Measurements from ENCODE around the gene NPLOC4. TPM values are rescaled to one million over a fixed set of nuclear protein-coding genes. Genes with fewer than 3 reads are reported as not detected.

Gene NPLOC4
- total and polyA plus RNA-seq, 4 donors: 30.1 to 98.0 (median 51.3) TPM

DNA sequence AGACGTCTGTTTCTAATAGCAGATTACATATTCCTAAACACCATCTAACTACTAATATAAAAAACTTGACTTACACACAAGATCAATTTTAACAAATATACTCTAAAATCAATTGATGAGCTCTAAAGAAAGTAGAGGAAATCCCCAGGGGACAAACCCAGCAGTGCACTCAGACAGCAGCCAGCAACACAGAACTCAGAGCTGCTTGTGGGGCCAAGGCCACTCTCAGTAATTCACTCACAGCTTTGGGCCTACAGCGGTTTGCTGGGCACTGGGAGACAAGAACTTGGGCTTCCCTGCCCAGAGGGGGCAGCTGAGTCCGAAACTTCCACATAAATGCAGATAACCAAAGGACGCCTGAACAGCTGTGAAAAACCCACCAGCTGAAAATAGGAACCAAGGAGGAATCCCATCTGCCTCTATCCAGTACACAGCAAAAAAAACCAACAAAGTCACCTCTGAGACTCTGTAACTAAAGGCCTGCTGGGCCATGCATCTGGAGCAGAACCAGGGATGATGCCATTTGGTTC is 21.4 kb downstream of the NPLOC4 start:
- peaks cover 0 to 5% (median 1%) of the 10 kb centered on the region in 5 donors for H3K4me1 ChIP-seq (ENCODE audit: control insufficient read depth in 5 of 5, insufficient read depth in 5 of 5, low read length in 5 of 5)
- no peak for DNase-seq
- no peak overlapping the region for H3K9ac ChIP-seq (ENCODE audit: insufficient read depth in 1 of 2, low read length in 2 of 2)
- H3K9me3 ChIP-seq (ENCODE audit: control insufficient read depth in 4 of 4, insufficient read depth in 3 of 4, low read length in 3 of 4): no peaks in the 10 kb centered on the region
- no peak overlapping the region for H3K4me3 ChIP-seq
- H3K27me3 ChIP-seq (ENCODE audit: control insufficient read depth in 3 of 3, insufficient read depth in 3 of 3, low read length in 2 of 3): no peaks in the 10 kb centered on the region
- TF ChIP-seq, protein P1, sequence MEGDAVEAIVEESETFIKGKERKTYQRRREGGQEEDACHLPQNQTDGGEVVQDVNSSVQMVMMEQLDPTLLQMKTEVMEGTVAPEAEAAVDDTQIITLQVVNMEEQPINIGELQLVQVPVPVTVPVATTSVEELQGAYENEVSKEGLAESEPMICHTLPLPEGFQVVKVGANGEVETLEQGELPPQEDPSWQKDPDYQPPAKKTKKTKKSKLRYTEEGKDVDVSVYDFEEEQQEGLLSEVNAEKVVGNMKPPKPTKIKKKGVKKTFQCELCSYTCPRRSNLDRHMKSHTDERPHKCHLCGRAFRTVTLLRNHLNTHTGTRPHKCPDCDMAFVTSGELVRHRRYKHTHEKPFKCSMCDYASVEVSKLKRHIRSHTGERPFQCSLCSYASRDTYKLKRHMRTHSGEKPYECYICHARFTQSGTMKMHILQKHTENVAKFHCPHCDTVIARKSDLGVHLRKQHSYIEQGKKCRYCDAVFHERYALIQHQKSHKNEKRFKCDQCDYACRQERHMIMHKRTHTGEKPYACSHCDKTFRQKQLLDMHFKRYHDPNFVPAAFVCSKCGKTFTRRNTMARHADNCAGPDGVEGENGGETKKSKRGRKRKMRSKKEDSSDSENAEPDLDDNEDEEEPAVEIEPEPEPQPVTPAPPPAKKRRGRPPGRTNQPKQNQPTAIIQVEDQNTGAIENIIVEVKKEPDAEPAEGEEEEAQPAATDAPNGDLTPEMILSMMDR (IDR thresholded peaks at IDR 0.05; ENCODE audit: control extremely low read depth, extremely low read depth): no peak
- no peak for ATAC-seq (ENCODE audit: insufficient read depth, low FRiP score)
- WGBS, 2 donors: 93 to 96% methylated on average over 4 of the region's 4 CpGs
- H3K36me3 ChIP-seq (ENCODE audit: control insufficient read depth in 4 of 4, insufficient read depth in 4 of 4, low read length in 4 of 4): peaks cover 0 to 32% (median 15%) of the 10 kb centered on the region in 4 donors
- no peak overlapping the region for H3K27ac ChIP-seq (ENCODE audit: low read depth in 1 of 2, low read length in 1 of 2)

DNA sequence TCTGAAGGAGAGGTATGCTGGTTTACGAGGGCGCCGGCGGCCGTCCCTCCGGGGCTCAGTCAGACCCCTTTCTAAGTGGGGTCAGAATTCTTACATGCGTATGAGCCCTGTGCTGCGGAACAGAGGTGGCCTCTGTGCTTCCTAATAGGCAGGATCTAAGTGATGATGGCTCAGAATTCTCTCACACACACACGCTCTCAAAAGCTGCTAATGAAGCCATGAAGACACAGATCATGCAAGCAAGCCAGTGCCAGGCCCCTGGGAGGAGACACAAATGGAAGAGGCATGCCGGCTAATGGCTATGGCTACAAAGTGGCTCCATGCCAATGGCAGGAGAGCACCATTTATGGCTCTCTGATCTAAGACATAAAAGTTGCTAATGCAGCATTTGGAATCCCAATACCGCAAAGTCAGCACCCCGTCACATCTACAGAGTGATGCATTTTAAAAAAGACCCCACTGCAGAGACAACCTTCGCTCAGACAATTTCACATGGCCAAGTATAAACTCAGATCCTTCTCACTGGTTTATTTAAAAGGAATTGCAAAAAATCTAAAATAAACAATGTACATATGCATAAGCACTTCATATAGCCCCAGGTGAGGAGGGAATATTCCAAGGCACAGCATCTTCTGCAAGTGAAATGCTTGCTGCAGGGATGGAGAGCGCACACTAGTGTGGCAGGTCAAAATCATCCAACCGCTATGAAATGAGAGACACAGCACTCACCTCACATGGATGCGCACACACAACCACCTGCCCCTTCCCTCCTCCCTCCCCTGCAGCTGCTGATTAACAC is 24.5 kb downstream of the NPLOC4 start:
- no peaks in the 10 kb centered on the region for H3K9me3 ChIP-seq (ENCODE audit: control insufficient read depth in 4 of 4, insufficient read depth in 3 of 4, low read length in 3 of 4)
- ATAC-seq (ENCODE audit: insufficient read depth, low FRiP score) (no peak), DNase-seq (no peak)
- WGBS, 2 donors: 88 to 90% methylated on average over 16 of the region's 16 CpGs
- H3K36me3 ChIP-seq (ENCODE audit: control insufficient read depth in 4 of 4, insufficient read depth in 4 of 4, low read length in 4 of 4): peaks cover 15 to 47% (median 25%) of the 10 kb centered on the region in 4 donors
- no peaks in the 10 kb centered on the region for H3K27me3 ChIP-seq (ENCODE audit: control insufficient read depth in 3 of 3, insufficient read depth in 3 of 3, low read length in 2 of 3)
- no peak overlapping the region for H3K4me3 ChIP-seq
- H3K9ac ChIP-seq (ENCODE audit: insufficient read depth in 1 of 2, low read length in 2 of 2): no peak overlapping the region
- H3K4me1 ChIP-seq (ENCODE audit: control insufficient read depth in 5 of 5, insufficient read depth in 5 of 5, low read length in 5 of 5): peaks cover 0 to 5% (median 0%) of the 10 kb centered on the region in 5 donors
- no peak overlapping the region for H3K27ac ChIP-seq (ENCODE audit: low read depth in 1 of 2, low read length in 1 of 2)
- TF ChIP-seq, protein P1 (IDR thresholded peaks at IDR 0.05; ENCODE audit: control extremely low read depth, extremely low read depth): no peak

DNA sequence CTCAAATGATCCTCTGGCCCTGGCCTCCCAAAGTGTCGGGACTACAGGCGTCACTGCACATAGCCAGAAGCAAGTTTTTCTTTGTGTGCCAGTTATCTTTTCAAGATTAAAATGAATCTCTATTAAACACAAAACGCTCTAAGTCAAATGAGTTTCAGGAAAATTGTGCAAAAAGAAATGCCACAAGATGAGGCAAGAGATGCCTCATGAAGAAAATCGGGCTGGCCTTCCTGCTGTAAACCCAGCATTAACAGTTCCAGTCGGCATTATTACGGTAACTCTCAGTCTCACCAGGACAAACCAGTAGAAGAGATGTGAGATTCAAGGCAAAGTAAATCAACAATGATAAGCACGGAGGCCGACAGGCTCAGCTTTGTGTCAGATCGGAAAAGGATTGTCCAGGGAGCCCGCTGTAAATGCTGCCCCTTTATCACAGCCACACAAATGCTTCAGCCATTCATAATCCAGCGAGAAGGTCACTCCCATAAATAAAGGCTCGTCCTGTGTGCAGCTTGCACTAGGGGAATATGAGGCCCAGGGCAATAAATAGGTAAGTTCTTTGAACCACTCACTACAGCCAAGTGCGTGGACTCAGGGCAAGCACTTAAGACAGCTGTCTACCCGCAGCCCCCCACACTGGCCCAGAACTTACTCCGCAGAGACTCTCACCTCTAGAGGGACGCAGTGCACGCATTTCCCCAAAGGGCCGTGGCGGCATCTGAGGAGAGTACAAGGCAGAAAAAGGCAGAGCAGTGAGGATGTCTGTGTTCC is 27.2 kb downstream of the NPLOC4 start:
- peaks cover 25 to 51% (median 30%) of the 10 kb centered on the region in 4 donors for H3K36me3 ChIP-seq (ENCODE audit: control insufficient read depth in 4 of 4, insufficient read depth in 4 of 4, low read length in 4 of 4)
- H3K27ac ChIP-seq (ENCODE audit: low read depth in 1 of 2, low read length in 1 of 2): no peak overlapping the region
- TF ChIP-seq, protein P1 (IDR thresholded peaks at IDR 0.05; ENCODE audit: control extremely low read depth, extremely low read depth): no peak
- peaks cover 0 to 5% (median 0%) of the 10 kb centered on the region in 5 donors for H3K4me1 ChIP-seq (ENCODE audit: control insufficient read depth in 5 of 5, insufficient read depth in 5 of 5, low read length in 5 of 5)
- H3K27me3 ChIP-seq (ENCODE audit: control insufficient read depth in 3 of 3, insufficient read depth in 3 of 3, low read length in 2 of 3): no peaks in the 10 kb centered on the region
- H3K9ac ChIP-seq (ENCODE audit: insufficient read depth in 1 of 2, low read length in 2 of 2): no peak overlapping the region
- no peak overlapping the region for H3K4me3 ChIP-seq
- H3K9me3 ChIP-seq (ENCODE audit: control insufficient read depth in 4 of 4, insufficient read depth in 3 of 4, low read length in 3 of 4): no peaks in the 10 kb centered on the region
- no peak for ATAC-seq (ENCODE audit: insufficient read depth, low FRiP score)
- DNase-seq: no peak
- 64 to 87% methylated on average over 19 of the region's 19 CpGs for WGBS, 2 donors

Data from lung (tissue), 12 donors.